CD14-positive monocyte (primary cell): ENCODE data around the gene MDP1. TPM values are rescaled to one million over a fixed set of nuclear protein-coding genes. Genes with fewer than 3 reads are reported as not detected.

Experiments
- DNase-seq, 3 donors: peaks; one replicate each; pipeline ENCODE4 v3.0.0-alpha.2; 2011 to 2022
- H2AFZ ChIP-seq: 2 replicates; pipeline ENCODE4 v1.6.0; 2012; ENCODE audit warnings: mild to moderate bottlenecking, low read depth, low read length, inconsistent platforms; ENCODE audit not compliant: insufficient read depth, poor library complexity, severe bottlenecking
- H3K27ac ChIP-seq, 2 donors: 1 replicate in 1 of 2; 2 replicates in 1 of 2; pipeline ENCODE4 v1.5.1; 2012 to 2013; ENCODE audit warnings: low read length in 2 of 2, control low read depth in 1 of 2, inconsistent platforms in 1 of 2, low read depth in 1 of 2, mild to moderate bottlenecking in 1 of 2
- H3K27me3 ChIP-seq, 2 donors: one replicate each; pipeline versions ENCODE4 v1.6.0 to v1.6.1; 2011 to 2013; ENCODE audit warnings: low read length in 2 of 2; ENCODE audit not compliant: control insufficient read depth in 2 of 2, insufficient read depth in 2 of 2
- H3K36me3 ChIP-seq, 2 donors: replicated peaks in 1 of 2; 1 replicate in 1 of 2; 2 replicates in 1 of 2; pipeline versions ENCODE4 v1.5.1 to v1.6.1; 2012 to 2013; ENCODE audit warnings: low read length in 2 of 2, control low read depth in 1 of 2, inconsistent platforms in 1 of 2, mild to moderate bottlenecking in 1 of 2; ENCODE audit not compliant: insufficient read depth in 2 of 2, control insufficient read depth in 1 of 2
- H3K4me1 ChIP-seq, 2 donors: 1 replicate in 1 of 2; 2 replicates in 1 of 2; pipeline versions ENCODE4 v1.5.1 to v1.6.1; 2012 to 2013; ENCODE audit warnings: low read length in 2 of 2, control low read depth in 1 of 2, inconsistent platforms in 1 of 2, mild to moderate bottlenecking in 1 of 2, moderate library complexity in 1 of 2; ENCODE audit not compliant: insufficient read depth in 2 of 2, control insufficient read depth in 1 of 2
- H3K4me2 ChIP-seq: replicated peaks from 2 replicates; pipeline ENCODE3; 2012; ENCODE audit warnings: low read length, moderate library complexity, mild to moderate bottlenecking; ENCODE audit not compliant: poor library complexity, severe bottlenecking; ENCODE audit errors: extremely low read depth
- H3K4me3 ChIP-seq, 3 experiments: fragments of 200-600 bp in 1 of 3; sonication (generic) in 1 of 3; replicated peaks in 1 of 3; 1 replicate in 2 of 3; 2 replicates in 1 of 3; pipeline ENCODE4 v1.5.1; 2011 to 2013; ENCODE audit warnings: low read length in 3 of 3, mild to moderate bottlenecking in 3 of 3, control low read depth in 2 of 3, low read depth in 2 of 3, inconsistent platforms in 1 of 3, moderate library complexity in 1 of 3
- H3K79me2 ChIP-seq: 2 replicates; pipeline ENCODE4 v1.6.0; 2012; ENCODE audit warnings: mild to moderate bottlenecking, control low read depth, inconsistent platforms, low read length, moderate library complexity; ENCODE audit not compliant: insufficient read depth
- H3K9ac ChIP-seq: 2 replicates; pipeline ENCODE4 v1.6.0; 2017; ENCODE audit warnings: low read length, mild to moderate bottlenecking; ENCODE audit not compliant: insufficient read depth, poor library complexity, severe bottlenecking
- H3K9me3 ChIP-seq, 2 donors: replicated peaks in 1 of 2; 1 replicate in 1 of 2; 2 replicates in 1 of 2; pipeline versions ENCODE4 v1.5.1 to v1.6.1; 2012 to 2013; ENCODE audit warnings: low read length in 2 of 2, control low read depth in 1 of 2; ENCODE audit not compliant: control insufficient read depth in 1 of 2, insufficient read depth in 1 of 2
- H4K20me1 ChIP-seq: 2 replicates; pipeline ENCODE4 v1.6.0; 2012; ENCODE audit warnings: mild to moderate bottlenecking, low read length, control low read depth, moderate library complexity; ENCODE audit not compliant: insufficient read depth
- H3K27ac Mint-ChIP-seq, 7 donors: one replicate each; pipeline ENCODE4 v1.8.0; 2020; ENCODE audit warnings: mild to moderate bottlenecking in 7 of 7, mixed read lengths in 7 of 7, moderate library complexity in 6 of 7, inconsistent platforms in 2 of 7
- H3K27me3 Mint-ChIP-seq, 3 donors: one replicate each; pipeline ENCODE4 v1.8.0; 2021 to 2022; ENCODE audit warnings: low read depth in 3 of 3, mild to moderate bottlenecking in 3 of 3, mixed read lengths in 3 of 3, moderate library complexity in 3 of 3, inconsistent platforms in 1 of 3
- H3K36me3 Mint-ChIP-seq, 2 donors: one replicate each; pipeline ENCODE4 v1.8.0; 2020; ENCODE audit warnings: mixed read lengths in 2 of 2, inconsistent platforms in 1 of 2, mild to moderate bottlenecking in 1 of 2
- H3K4me1 Mint-ChIP-seq: one replicate; pipeline ENCODE4 v1.8.0; 2020; ENCODE audit warnings: mild to moderate bottlenecking, mixed read lengths
- H3K4me3 Mint-ChIP-seq, 2 donors: one replicate each; pipeline ENCODE4 v1.8.0; 2020; ENCODE audit warnings: mild to moderate bottlenecking in 2 of 2, mixed read lengths in 2 of 2, moderate library complexity in 1 of 2
- H3K9me3 Mint-ChIP-seq, 7 donors: one replicate each; pipeline ENCODE4 v1.8.0; 2020 to 2022; ENCODE audit warnings: mixed read lengths in 7 of 7, mild to moderate bottlenecking in 6 of 7, moderate library complexity in 6 of 7, inconsistent platforms in 2 of 7
- CTCF ChIP-seq: fragments of 200-600 bp; IDR thresholded peaks from one replicate; pipeline ENCODE4 v1.8.0; 2022; ENCODE audit warnings: antibody characterized with exemption, mild to moderate bottlenecking
- WGBS: methylation state at CpG from one replicate; pipeline ENCODE4 v1.1.5; 2013; ENCODE audit warnings: missing lambda C conversion rate; ENCODE audit not compliant: insufficient coverage; 5-methylcytosine and 5-hydroxymethylcytosine counted together
- intact Hi-C, 2 donors: fragments of 100-400 bp; cut with micrococcal nuclease; formaldehyde crosslinking; loops; one replicate each; pipeline versions ENCODE4 v1.15.0 to v1.15.1; 2023
- polyA plus RNA-seq, 3 donors: library from polyadenylated mRNA; depleted of rRNA in 1 of 3; unstranded in 2 of 3; stranded (reverse) in 1 of 3; fragments of 300-500 nt in 2 of 3; fragments of >200 nt in 1 of 3; fragmentation: Illumina TruSeq in 2 of 3; gene quantifications; 1 replicate in 2 of 3; 2 replicates in 1 of 3; pipeline ENCODE4 v1.2.3, GENCODE V29; 2012 to 2021

The MDP1 gene
- polyA plus RNA-seq, 3 donors: 17.5 to 49.6 (median 37.5) TPM

DNA sequence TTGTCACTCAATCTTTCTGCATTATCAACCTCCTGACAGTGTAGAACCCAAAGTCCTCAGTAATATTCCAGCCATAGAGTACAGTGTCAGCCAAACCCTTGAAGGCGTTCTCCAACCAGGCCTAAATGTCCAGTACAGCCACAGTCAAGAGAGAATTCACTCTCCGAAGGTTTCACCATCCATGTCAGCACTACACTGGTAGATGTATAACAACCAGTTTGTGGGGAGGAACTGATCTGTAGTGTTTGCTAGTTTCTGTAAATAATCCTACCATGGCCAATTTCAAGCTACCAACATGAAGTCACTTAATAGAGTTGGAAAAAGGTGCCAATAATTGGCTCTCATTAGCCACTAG is 456 bp upstream of the MDP1 start:
- no CpG with 5 or more reads among the region's 2 CpGs for WGBS
- H2AFZ ChIP-seq: peak overlapping the region; percentile 86
- peaks cover 30 to 36% of the 10 kb centered on the region in 2 donors for H3K4me1 ChIP-seq
- H3K9me3 Mint-ChIP-seq: no peaks in the 10 kb centered on the region
- H3K4me2 ChIP-seq: peak overlapping the region; percentile 87
- no peaks in the 10 kb centered on the region for H4K20me1 ChIP-seq
- H3K27me3 Mint-ChIP-seq: peaks cover 0 to 4% (median 1%) of the 10 kb centered on the region in 3 donors
- H3K27ac Mint-ChIP-seq: peak overlapping the region; percentile 95 to 100 (median 98)
- peaks cover 9 to 19% of the 10 kb centered on the region in 2 donors for H3K36me3 ChIP-seq
- peak overlapping the region in 1 of 3 experiments; percentile 90 for H3K4me3 ChIP-seq
- no peaks in the 10 kb centered on the region for H3K27me3 ChIP-seq
- intact Hi-C loops: loop anchor here (1.0 to 10.0 kb wide), 2 partner anchors 15 to 88 kb away; partner anchors contain the start of gene CIDEB (in 1 of the 2)
- peak overlapping the region in 1 of 2 donors; percentile 98 for H3K27ac ChIP-seq
- DNase-seq: no peak
- TF ChIP-seq CTCF: no peak
- peaks cover 30% of the 10 kb centered on the region for H3K4me1 Mint-ChIP-seq
- H3K36me3 Mint-ChIP-seq: peaks cover 22 to 25% of the 10 kb centered on the region in 2 donors
- H3K79me2 ChIP-seq: peaks cover 40% of the 10 kb centered on the region
- H3K9me3 ChIP-seq: no peaks in the 10 kb centered on the region
- H3K4me3 Mint-ChIP-seq: peak overlapping the region in 1 of 2 donors; percentile 86
- H3K9ac ChIP-seq: no peak overlapping the region

DNA sequence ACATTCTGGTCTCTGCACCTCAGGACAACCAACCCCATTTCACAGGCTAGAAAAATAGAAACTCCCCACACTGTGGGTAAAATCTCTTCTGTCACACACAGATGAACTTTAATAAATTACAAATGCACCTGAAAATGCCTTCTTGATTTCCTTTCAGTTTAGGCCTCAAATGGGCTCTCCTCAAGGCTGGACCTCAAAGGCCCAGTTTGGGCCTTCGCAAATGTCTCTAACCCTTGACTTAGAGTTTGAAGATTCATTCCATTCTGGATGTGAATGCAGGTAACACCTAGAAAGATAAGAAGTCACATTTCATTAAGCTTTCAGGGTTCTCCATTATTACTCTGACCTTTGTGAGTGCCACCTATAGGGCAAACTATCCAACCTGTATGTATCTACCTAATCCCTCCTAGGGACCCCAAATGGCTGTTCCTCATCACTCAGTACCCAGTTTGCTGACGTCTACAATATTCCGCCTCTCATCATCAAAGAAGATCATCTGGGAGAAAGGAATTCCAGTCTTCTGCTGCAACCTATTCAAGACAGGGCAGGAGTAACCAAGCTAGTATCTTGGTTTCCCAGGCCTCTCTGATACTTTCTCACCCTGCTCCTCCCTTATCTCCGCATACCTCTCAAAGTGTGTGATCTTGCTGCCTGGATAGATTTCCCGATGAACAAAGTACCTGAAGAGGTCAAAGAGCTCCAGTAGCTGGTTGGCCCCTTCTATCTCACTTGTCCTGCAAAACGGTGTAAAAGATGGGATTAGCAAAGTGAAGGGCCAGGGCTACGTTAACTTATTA is 1.8 kb downstream of the MDP1 start:
- intact Hi-C loops: loop anchor here in 1 of 2 donors (10.0 kb wide), 1 partner anchor 91 kb away; the partner anchor contains the start of gene CIDEB
- 100% methylated on average over 5 of the region's 7 CpGs for WGBS
- Histone ChIP-seq H3K27me3 (no peaks in the 10 kb centered on the region), H3K9me3 (no peaks in the 10 kb centered on the region), H3K4me2 (peak overlapping the region; percentile 70), H4K20me1 (no peaks in the 10 kb centered on the region), H3K4me1 (peaks cover 30 to 36% of the 10 kb centered on the region in 2 donors), H3K9ac (peak overlapping the region; percentile 96), H3K79me2 (peaks cover 34% of the 10 kb centered on the region), H2AFZ (peak overlapping the region; percentile 69), H3K4me3 (peak overlapping the region; percentile 16 to 84 (median 81)), H3K27ac (peak overlapping the region; percentile 98 to 99), H3K36me3 (peaks cover 29 to 41% of the 10 kb centered on the region in 2 donors)
- no peak for DNase-seq
- H3K36me3 Mint-ChIP-seq: peaks cover 42 to 43% of the 10 kb centered on the region in 2 donors
- peak overlapping the region; percentile 87 to 94 for H3K4me3 Mint-ChIP-seq
- peak overlapping the region; percentile 95 to 100 (median 99) for H3K27ac Mint-ChIP-seq
- TF ChIP-seq CTCF: no peak
- H3K4me1 Mint-ChIP-seq: peaks cover 35% of the 10 kb centered on the region
- H3K9me3 Mint-ChIP-seq: no peaks in the 10 kb centered on the region
- H3K27me3 Mint-ChIP-seq: peaks cover 0 to 4% (median 0%) of the 10 kb centered on the region in 3 donors
